LNCAP (cell line): ENCODE results near the gene BDH1.

Experiments
- TF ChIP-seq, protein P1 (sequence below): fragments of 450-650 bp; IDR thresholded peaks from 2 replicates; pipeline ENCODE4 v1.5.1; 2017; ENCODE audit warnings: mild to moderate bottlenecking

Gene BDH1

GRCh38 chr3:197545571-197545970 lies 10.2 kb downstream of the BDH1 start:
- TF ChIP-seq, protein P1, sequence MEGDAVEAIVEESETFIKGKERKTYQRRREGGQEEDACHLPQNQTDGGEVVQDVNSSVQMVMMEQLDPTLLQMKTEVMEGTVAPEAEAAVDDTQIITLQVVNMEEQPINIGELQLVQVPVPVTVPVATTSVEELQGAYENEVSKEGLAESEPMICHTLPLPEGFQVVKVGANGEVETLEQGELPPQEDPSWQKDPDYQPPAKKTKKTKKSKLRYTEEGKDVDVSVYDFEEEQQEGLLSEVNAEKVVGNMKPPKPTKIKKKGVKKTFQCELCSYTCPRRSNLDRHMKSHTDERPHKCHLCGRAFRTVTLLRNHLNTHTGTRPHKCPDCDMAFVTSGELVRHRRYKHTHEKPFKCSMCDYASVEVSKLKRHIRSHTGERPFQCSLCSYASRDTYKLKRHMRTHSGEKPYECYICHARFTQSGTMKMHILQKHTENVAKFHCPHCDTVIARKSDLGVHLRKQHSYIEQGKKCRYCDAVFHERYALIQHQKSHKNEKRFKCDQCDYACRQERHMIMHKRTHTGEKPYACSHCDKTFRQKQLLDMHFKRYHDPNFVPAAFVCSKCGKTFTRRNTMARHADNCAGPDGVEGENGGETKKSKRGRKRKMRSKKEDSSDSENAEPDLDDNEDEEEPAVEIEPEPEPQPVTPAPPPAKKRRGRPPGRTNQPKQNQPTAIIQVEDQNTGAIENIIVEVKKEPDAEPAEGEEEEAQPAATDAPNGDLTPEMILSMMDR: no peak

- TF ChIP-seq, protein P1: no peak
These were observed 10.7 kb downstream of the BDH1 start for GRCh38 chr3:197545101-197545500.

DNA sequence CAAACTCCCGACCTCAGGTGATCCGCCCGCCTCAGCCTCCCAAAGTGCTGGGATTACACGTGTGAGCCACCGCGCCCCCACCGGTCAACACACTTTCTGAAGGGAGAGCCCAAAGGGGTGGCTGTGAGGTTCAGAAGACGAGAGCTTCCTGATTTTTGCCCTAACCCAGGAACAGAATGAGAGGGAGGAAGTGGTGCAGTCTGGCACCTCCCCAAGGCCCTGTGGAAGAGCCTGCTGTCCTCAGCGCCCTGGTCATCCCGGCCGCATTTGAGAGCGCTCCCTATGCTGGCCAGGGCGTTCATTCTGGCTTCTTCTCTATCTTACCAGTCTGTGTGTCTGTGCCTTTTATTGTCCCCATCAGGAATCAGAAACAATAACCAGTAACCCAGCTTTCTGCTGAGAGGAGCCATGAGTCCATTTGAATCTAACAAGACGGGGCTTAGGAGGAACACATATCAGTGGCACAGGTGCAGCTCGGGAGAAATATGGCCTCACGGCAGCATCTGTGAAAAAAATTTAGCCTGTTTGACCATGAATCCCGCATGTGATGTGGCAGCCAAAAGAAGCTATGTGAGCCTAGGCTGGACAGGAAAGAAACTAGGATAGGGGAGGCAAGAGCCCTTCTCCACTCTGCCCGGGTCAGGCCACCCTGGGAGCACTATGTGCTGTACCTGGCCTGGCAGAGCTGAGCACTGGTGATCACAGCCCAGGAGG lies 12.9 kb downstream of the BDH1 start:
- TF ChIP-seq, protein P1: no peak

DNA sequence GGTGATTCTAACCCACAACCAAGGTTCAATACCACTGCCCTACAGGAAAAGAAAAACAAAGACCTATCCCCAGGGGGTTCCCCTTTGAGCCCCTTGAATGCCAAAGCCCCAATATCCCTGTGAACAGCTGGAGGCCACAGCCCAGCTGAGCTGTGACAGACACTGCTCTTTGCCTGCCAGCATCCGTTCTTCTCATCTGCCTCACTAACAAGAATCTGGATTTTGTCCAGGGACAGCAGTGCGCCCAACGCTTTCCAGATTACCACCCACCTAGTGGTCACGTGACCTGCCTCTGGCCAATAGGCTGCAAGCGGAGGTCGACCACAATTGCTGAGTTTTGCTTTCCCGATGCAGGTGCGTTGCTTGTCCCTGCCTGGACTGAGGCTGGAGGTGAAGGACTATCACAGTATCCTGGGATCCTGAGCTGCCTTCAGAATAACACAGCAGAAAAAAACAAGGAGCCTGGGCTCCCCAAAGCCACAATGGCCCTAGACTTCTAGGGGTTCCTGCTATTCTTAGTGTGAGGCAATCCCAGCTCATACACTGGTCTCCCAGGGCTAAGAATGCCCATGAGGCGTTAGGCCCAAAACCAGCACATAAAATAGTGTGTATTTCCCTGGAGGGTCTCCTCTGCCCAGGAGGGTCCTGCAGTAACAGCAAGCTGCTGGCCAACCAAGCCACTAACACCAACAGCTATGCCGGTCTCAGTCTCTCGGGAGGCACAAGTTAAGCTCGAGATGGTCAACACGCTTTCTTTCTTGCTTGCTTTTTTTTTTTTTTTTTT lies 13.8 kb downstream of the BDH1 start:
- TF ChIP-seq, protein P1: no peak

GRCh38 chr3:197540961-197541377 lies 14.8 kb downstream of the BDH1 start:
- TF ChIP-seq, protein P1: no peak

DNA sequence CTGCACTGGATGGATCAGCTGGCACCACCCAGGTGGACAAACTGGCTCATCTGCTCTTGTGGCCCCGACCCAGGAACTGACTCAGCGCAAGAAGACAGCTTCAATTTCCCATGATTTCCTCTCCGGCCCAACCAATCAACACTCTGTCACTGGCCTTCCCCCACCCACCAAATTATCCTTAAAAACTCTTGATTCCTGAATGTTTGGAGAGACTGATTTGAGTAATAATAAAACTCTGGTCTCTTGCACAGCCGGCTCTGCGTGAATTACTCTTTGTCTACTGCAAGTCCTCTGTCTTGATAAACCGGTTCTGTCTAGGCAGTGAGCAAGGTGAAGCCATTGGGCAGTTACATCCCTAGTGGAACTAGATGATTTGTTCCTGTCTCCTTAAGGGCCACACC lies 16.1 kb downstream of the BDH1 start:
- TF ChIP-seq, protein P1: no peak

DNA sequence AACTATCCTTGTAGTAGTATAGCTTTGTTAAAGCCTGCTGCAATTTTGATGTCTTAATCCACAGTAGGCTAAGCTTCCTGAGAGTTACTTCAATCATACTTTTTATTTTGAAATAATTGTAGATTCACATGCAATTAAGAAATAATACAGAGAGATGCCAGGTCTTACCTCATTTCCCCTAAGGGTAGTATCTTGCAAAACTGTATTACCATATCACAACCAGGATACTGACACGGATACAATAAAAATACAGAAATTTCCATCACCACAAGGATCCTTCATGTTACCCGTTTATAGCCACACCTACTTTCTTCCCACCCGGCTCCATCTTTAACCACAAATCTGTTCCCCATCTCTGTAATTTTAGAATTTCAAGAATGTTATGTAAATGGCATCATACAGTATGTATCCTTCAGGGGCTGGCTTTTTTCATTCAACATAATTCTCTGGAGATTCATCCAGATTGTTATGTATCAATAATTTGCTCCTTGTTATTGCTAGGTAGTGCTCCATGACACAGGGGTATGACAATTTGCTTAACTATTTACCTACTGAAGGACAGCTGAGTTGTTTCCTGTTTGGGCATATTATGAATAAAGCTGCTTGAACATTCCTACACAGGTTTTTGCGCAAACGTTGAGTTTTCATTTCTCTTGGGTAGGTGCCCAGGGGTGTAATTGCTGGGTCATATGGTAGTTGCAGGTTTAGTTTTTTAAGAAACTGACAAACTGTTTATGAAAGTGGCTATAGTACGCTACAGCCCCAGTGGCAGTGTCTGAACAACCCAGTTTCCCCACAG lies 21.6 kb downstream of the BDH1 start:
- TF ChIP-seq, protein P1: no peak
